HS-27A (cell line): ENCODE measurements around the gene ZNF205.
A peak's percentile ranks its signal among the peaks of the same experiment; 100 is the strongest.
"Not testable (repeated sequence)": the region's sequence is repeated elsewhere in the genome, so short reads cannot be mapped to it uniquely, and the experiment has no call there.

Experiments
- DNase-seq: peaks from one replicate; pipeline ENCODE4 v3.0.0-alpha.2; 2012; ENCODE audit warnings: low read depth, missing footprints

ZNF205 gene

GRCh38 chr16:3134338-3135125, 22.1 kb downstream of the ZNF205 start, which contains the start of gene ZNF213:
Gene ZNF213, plus strand, starts transcription at chr16:3135029. Its CDS starts 2,252 bp downstream, at chr16:3137281.
- peak; percentile 94 for DNase-seq

GRCh38 chr16:3135126-3135715, 22.8 kb downstream of the ZNF205 start:
- no peak for DNase-seq

GRCh38 chr16:3137267-3137666, 24.9 kb downstream of the ZNF205 start:
- no peak for DNase-seq

- DNase-seq: no peak
Measured at GRCh38 chr16:3138342-3138741, 26.0 kb downstream of the ZNF205 start.

- no peak for DNase-seq
Measured at GRCh38 chr16:3138823-3139426, 26.5 kb downstream of the ZNF205 start.

- DNase-seq: not testable (repeated sequence)
Measured at GRCh38 chr16:3139561-3139960, 27.2 kb downstream of the ZNF205 start.

- DNase-seq: no peak
Measured at GRCh38 chr16:3140603-3141427, 28.4 kb downstream of the ZNF205 start.

- no peak for DNase-seq
Measured at GRCh38 chr16:3141781-3142311, 29.5 kb downstream of the ZNF205 start.

GRCh38 chr16:3142327-3142726, 29.9 kb downstream of the ZNF205 start:
- no peak for DNase-seq

GRCh38 chr16:3142770-3143169, 30.4 kb downstream of the ZNF205 start:
- DNase-seq: no peak

GRCh38 chr16:3143189-3143588, 30.8 kb downstream of the ZNF205 start:
- DNase-seq: no peak

GRCh38 chr16:3143598-3144320, 31.4 kb downstream of the ZNF205 start:
- DNase-seq: no peak

GRCh38 chr16:3144321-3144983, 32.1 kb downstream of the ZNF205 start:
- no peak for DNase-seq

- no peak for DNase-seq
Measured at GRCh38 chr16:3145151-3145550, 32.8 kb downstream of the ZNF205 start.

- no peak for DNase-seq
Measured at GRCh38 chr16:3145660-3146059, 33.3 kb downstream of the ZNF205 start.

GRCh38 chr16:3147046-3147756, 34.8 kb downstream of the ZNF205 start:
- no peak for DNase-seq

- DNase-seq: no peak
Measured at GRCh38 chr16:3147757-3148104, 35.3 kb downstream of the ZNF205 start.

- no peak for DNase-seq
Measured at GRCh38 chr16:3148256-3149192, 36.1 kb downstream of the ZNF205 start.

- no peak for DNase-seq
Measured at GRCh38 chr16:3149193-3149530, 36.8 kb downstream of the ZNF205 start.
